HG03432 (cell line): ENCODE data around the gene ZNF385B.

ENCODE experiments used
- ATAC-seq: cut with Tn5 transposase; IDR thresholded peaks from one replicate; pipeline ENCODE4 v1.9.1; 2021; ENCODE audit warnings: mild to moderate bottlenecking, moderate library complexity; ENCODE audit not compliant: unreplicated experiment

ZNF385B gene

DNA sequence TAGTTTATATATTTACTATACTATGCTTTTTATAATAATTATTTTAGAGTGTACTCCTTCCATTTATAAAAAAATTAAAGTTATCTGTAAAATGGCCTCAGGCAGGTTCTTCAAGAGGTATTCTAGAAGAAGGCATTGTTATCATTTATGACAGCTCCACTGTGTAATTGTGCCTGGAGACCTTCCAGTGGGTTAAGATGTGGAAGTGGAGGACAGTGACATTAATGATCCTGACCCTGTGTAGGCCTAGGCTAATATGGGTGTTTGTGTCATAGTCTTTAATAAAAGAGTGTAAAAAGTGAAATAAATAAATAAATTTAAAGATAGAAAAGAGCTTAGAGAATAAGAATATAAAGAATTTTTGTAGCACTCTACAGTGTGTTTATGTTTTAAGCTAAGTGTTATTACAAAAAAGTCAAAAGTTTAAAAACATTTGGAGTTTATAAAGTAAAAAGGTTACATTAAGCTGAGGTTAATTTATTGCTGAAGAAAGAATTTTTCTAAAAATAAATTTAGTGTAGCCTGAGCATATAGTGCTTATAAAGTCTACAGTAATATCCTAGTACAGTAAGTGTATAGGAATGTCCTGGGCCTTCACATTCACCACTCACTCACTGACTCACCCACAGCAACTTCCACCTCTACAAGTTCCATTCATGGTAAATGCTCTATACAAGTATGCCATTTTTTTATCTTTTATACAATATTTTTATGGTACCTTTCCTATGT lies 406.8 kb downstream of the ZNF385B start:
- ATAC-seq = no peak

DNA sequence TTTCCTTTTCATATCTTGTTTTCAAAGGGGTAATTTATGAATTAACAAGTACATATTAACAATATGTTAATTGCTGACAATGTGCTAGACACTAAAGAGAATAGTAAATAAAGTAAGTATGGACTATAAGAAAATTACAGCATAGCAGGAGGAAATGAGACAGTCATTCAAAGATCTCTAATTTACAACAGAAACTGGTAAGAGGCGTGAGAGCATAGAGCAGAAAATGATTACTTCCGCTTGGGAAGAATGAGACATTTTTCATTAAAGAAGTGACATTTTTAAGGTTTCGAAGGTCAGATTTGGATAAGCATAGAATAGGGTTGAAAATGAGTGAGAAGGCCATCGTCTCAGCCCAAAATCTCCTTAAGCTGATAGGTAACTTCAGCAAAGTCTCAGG lies 412.4 kb downstream of the ZNF385B start:
- ATAC-seq = peak; percentile 89

DNA sequence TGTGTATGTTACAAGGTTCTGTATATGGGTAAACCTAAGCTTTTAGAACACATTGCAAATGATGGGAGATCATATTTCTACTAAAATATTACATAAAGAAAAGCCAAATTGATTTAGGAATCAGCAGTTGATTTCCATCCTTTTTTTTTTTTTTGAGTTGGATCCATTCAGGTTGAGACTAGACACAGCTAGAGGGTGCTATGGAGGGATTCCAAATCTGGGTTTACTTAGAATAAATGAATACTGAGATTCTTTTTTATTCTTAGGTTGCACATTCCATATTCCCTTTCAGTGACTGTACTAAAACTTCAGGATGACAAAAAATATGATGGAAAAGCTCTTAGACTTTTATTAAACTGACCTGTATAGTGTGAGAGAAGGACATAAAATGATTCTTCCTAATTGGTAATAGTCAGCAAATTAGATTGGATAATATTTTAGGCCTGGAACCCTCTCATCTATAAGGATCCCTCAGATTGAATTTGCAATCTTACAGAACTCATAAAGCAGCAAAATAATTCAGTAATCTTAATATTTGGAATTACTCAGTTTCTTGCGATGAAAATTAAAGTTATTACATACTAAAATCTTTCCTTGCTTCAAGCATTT lies 413.5 kb downstream of the ZNF385B start:
- ATAC-seq = no peak

DNA sequence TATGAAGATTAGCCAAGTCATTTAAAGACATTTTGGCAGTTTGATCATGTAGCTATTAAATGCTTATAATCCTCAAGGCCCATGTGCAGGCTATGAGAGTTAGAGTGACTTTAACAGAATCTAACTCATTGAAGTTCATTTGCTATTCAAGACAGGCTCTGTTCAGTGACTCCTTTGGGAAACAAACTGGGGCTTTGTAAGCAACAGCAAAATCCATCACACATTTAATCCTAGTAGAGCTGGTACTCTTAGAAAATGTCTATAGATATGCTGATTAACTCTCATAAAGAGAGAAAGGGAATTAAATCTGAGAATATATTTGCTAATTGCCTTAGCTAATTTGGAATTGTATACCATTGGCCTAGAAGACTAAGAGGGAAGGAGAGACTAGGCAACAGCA lies 414.0 kb downstream of the ZNF385B start:
- no peak for ATAC-seq

DNA sequence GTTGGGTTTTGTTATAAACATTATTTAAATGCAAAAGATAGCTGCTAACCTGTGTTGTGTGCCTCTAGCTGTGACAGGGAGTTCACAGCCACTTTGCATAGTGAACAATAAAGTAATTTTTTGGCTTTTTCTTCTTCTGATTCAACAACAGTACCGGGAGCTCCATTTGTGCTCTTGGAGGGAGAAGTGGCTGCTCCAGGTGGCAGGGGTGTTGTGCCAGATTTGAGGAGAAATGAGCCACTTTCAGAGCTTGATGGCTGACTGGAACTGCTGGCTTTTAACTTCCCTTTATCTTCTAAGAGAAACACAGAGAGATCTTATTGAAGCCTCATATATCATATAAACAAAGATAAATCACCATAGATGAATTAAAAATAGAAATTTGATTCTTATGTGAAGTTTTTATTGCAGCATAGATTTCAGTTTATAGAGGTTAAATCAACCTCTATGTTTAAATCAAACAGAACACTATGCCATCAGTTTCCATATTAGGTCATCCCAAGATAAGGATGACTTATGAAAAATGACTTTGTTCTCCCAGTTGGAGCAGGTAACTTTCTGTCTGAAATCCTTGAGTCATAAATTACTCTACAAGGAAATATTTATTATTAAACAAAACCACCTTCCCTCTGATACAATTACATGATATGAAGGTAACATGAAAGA lies 414.8 kb downstream of the ZNF385B start:
- no peak for ATAC-seq

DNA sequence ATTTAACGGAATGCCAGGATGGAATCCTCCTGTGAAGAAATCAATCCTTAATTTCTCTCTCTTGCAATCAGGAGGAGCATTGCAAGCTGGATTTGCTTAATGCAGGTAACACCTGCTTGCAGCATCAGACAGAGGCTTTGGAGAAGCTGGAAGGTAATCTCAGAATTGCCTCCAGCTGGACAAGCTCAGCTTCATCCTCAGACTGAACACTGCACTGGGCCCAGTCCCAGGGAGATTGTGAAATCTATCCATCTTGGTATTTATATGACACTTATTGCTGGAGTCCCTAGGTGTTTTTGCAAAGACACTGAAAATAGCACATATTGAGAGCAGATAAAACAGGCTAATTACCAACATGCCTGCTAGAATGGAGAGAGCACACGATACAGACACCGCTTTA lies 417.4 kb downstream of the ZNF385B start:
- ATAC-seq = no peak

DNA sequence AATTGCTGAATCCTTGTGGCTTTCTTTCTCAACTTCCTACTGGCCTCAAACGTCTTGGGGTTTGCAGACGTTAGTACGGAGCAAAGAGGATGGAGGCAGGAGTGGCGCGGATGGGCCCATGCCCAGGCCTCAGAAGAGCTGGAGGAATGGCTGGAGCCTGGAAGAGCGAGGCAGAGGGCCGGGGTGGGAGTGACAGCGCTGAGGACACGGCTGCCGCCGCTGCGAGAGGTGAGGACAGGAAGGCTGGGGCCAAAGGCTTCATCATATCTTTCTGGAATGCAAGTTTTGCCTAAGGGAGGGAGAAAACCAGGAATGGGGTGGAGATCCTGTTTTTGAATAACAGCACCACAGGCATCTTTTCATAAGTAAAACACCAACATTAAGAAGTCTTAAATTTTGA lies 418.2 kb downstream of the ZNF385B start:
- no peak for ATAC-seq

DNA sequence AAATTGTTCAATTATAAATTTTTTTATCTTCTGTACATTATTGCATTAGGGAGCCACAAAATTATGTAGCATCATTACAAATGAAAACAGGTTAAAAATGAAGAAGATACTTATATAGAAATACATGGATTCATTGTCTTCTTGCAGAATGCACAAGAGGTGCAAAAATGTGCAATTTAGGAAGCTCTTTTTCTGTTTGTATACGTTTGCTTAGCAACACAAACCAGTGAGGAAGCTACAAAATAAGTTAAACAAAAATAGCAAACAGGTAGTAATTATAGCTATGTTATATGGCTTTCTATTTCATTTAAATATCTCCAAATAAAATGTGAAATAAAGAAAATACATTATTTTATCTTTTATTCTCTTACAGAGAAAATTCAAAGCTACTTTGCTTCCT lies 419.2 kb downstream of the ZNF385B start:
- ATAC-seq = no peak

DNA sequence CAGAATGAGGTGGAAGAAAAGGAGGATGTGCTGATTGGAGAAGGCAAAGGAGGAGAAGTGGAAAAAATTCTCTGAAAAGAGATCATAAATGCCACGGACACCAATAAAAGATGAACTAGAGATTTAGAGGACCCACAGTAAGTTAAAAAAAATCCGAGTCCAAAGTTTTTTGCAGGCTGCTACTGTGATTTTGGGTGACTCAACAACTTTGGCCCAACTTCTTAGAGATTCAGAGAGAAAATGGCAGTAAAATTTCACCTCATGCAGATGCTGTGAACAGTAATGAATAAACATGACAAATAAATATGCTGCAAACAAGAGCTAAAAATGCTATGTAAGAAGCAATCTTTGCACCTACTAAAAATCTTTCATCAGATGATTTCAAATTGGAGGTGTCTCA lies 419.9 kb downstream of the ZNF385B start:
- ATAC-seq = no peak

DNA sequence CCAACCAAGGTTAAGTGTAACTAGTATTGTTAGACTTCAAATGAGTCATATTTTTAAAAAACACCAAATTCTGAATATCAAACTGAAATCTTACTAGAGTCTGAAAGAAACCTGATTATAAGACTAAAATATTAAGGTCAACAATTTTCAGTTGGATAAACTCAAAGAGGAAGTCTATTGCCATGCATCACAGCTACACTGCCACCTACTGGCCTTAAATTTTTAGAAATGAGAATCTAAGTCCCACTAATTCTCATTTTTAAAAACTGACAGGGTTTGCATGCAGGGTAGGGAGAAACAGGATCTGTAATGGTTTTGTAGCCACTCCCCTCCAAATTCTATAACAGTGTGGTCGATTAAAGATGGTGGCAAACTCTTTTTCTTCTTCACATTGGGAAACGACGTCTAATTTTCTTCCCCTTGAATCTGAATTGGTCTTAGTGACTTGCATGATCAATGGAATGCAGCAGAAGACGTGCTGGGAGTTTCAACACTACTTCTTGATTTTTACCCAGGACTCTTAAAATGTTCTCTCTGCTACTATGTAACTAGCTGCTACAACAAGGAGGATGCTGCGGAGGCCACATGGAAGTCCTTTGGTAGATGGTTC lies 420.7 kb downstream of the ZNF385B start:
- ATAC-seq = peak; percentile 69

DNA sequence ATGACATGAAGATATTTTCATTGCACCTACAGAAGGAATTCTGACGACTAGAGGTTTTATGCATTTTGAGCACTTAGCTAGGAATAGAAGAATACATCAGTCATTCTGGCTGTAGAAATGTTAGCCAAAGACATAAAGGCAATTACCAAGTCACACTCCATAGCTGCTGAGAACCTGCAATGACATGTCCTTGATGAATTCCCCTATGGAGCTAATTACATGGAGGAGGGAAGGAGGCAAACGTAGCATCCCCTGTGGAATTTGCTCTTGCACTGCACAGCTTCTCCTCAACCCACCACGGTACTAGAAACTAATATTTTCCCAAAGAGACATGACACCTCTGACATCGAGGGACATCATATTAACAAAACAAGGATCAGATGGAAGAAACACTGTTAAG lies 422.8 kb downstream of the ZNF385B start:
- ATAC-seq = no peak

DNA sequence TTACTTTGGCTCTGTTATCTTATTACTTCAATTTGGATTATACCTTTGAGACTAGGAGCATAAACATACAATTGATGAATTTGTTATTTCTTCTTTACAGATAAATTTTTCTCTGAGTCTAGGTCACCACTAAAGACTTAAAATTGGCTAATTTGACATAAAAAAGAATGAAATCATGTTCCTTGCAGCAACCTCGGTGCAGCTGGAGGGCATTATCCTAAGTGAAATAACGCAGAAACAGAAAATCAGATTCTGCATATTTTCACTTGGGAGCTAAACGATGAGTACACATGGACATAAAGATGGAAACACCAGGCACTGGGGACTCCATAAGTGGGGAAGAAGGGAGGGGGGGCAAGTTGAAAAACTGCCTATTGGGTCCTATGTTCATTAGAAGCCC lies 424.0 kb downstream of the ZNF385B start:
- no peak for ATAC-seq

DNA sequence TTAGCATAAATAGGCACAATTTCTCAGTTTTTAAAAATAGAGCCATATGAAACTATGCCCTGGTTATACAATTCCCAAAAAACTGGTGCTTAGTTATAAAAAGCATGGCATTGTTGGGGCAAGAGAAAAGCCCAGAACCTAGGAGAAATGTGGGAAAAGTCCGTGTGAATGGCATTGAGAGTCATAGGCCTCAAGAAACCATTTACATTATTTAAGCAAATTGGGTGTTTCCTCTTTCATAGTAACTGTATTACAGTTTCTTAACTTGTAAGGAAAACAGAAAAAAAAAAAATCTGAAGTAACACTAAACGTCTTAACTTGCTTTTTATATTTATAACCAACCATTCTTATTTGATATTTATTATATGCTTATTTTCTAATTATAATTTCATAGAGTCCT lies 425.8 kb downstream of the ZNF385B start:
- ATAC-seq = no peak

DNA sequence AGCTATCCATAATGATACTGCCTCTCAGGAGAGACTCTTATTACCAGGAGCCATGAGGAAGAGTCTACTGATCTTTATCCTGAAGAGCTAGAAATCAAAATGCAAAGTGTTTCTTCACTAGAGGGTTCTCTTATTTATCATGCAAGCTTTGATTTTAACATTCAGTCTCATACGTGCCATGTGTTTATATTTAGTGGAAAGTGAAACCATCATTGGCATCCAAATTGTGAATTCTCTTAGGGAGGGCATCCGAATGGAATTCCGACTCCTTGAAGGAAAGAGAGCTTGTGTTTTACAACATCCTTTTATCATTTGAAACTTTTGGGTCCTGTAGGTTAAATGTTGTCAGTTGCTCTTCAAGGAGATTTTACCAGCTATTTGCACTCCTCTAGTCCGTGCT lies 426.4 kb downstream of the ZNF385B start:
- ATAC-seq = no peak

DNA sequence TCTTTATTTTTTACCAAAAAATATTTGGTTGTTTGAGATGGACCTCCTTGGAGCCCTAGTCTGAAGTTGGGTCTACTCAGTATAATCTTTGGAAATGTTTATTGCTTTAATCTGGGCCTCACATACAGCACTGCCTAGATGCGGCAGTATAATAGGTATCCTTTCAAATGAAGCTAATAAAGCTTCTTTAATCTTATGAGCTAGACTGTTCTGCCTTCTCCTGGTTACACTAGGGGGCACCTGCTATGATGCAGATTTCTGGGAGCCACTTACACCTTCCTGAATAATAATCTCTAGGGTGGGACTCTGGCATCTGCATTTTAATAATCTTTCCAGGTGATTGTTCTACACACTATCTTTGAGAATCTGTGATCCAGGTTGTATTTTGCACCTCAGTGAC lies 427.1 kb downstream of the ZNF385B start:
- ATAC-seq = no peak

DNA sequence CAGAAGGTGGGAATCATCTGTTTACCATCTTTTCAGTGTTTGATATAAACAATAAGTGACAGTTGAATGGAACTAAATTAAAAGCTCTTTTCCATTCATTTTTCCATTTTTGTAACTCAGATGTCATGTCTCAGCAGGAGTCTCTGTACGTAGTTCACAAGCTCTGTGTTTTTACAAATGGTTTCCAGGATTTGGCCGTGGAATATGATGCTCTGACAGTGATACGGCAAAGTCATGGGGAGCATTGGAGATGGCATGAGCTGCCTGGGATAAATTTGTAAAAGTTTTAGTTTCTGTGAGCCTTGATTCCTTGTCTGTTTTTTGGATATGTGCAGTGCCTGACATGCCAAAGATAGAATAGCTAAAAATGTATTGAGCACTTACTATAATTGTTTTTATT lies 428.7 kb downstream of the ZNF385B start:
- ATAC-seq = no peak

DNA sequence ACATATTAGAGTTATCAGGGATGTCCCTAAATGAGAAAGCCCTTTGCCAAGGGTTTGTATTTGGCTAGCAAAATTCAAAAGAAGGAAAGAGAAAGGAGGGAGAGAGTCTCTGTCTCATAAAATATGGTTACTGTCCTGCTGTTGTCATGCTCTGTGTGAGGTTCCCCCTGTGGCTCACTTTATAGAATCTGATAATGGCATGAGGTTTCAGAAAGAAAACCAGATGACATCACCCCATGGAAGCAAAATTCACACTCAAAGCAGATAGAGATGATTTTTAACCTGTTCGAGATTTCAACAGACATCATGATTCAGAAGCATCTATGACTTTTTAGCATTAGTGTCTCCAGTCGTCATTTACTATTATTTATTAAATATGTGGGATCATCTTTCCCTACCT lies 431.8 kb downstream of the ZNF385B start:
- ATAC-seq = no peak

DNA sequence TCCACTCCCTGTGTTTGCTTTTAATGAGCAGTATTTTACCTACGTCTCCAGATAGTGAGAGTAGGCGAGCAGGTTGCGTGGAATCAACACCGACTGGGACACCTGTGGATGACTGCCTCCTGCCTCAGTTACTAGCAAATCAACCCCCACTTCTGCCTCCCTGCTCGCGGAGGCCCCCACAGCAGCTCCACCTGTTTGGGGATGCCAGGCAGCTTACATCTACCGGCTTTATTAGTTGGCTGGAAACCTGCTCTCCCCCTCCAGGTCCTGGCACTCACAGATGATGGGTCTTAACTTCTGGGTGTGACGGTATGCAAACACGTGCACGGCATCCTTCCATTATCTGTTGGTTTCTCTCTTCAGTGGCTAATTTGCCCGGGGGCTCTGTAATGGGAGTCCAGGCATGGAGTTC lies 432.3 kb downstream of the ZNF385B start:
- no peak for ATAC-seq

DNA sequence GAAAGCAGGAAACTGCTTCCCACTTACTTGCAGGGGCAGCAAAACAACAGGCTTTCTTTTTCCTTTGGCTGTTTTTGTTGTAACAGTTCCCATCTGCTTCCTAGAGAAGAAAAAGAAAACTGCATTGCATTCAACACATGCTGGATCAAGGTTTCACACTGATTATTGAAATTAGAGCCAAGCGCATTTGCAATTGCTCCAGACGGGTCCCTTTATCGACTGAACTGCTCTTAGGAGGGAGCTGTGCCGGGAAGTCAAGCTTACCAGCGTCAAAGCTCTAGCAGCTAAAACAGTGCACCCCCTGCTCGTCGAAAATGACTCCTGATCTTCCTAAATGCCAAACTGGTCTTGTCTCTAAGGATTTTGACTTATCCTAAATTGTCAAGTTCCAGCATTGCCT lies 432.8 kb downstream of the ZNF385B start:
- no peak for ATAC-seq

DNA sequence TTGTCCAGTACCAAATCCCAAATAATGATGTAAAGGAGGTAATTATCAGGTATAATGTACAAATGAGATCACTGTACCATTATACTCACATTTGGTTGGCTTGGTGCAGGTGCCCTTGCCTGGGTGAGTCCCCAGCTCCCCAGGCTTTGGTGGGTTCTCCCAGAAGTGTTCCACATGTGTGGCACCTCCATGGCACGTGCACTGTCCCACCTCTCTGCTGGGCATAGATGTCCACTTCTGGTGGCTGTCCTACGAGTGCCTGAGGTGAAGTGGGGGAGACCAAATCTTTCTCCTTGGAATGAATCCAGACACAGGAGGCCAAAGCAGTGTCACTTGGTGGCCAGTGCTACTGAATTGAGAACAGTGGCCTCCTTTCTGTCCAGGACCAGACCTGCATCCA lies 434.3 kb downstream of the ZNF385B start:
- no peak for ATAC-seq

DNA sequence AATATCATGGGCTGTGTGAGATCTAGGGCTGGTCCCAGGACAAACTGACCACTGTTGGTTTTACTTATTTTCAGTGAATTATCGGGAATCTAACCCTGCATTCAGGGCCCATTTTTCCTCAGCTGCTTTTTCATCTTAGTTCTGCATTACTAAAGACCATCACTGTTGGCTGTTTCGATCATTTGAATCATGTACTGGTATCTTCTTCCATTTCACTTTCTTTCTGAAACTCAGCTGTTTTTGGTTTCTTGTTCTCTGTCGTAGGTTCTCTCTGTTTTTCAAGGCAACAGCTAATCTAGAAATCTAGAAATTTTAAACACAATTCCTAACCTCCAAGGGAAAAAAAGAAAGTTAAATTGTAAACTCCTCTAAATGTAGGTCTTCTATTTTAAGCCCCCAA lies 436.8 kb downstream of the ZNF385B start:
- ATAC-seq = no peak

DNA sequence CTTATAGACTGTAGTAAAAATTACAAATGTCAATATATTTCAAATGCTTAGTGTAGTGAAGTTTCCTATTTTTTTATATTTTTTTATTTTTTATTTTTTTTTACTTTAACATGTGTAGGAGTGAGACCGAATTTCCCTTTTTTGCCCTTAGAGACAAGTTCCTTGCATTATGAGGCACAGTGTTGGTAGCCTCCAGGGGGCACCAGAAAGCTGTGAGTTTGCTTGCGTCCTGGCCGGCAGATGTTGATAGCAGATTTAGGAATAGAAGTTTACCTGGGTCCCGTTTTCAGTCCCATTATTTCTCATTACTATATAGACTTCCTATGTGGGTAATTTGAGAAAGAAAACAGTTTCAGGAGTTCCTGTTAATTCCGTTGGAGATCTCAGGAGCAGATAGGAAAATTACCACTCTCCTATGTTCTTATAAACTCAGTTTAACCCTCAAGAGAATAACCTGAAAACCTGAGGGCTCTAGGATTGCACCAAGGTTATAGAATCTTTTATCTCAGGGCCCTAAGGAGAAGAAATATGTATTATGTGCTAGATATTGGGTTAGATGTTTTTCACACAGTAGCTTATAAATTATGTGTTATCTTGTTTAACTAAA lies 439.3 kb downstream of the ZNF385B start:
- peak; percentile 94 for ATAC-seq
